ENCODE data around the gene NCKAP5. TPM values are rescaled to one million over a fixed set of nuclear protein-coding genes. Genes with fewer than 3 reads are reported as not detected.

NCKAP5 gene
- total and polyA plus RNA-seq, 2 donors (not counting 1 experiment from before 2014, with no cell fraction given) = not detected

DNA sequence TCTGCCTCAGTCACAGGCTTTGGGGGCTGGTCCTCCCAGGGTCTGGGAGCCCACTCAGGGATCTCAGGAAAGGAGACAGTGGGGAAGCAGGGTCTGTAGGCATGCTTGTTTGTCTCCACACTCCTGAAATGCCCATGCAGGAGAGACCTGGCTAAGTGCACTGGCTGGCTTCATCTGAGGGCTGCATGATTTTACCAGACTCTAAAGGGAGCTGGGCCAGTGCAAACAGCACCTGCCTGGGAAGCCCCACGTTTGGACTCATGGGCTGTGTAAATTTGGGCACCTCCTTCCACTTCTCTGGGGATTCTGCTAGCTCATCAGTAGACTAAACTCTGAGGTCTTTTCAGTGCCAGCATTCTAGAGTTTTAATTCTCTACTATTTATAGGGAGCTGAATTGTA lies 931.9 kb downstream of the NCKAP5 start:
- Histone ChIP-seq H3K4me2 (replicated peaks; ENCODE audit: low read depth, low read length, poor library complexity, severe bottlenecking) (no peak overlapping the region), H3K9me3 (ENCODE audit: control extremely low read depth in 1 of 3, control insufficient read depth in 2 of 3, insufficient read depth in 1 of 3, low read length in 2 of 3) (peaks cover 0 to 5% (median 0%) of the 10 kb centered on the region in 3 donors), H3K79me2 (ENCODE audit: control insufficient read depth, insufficient read depth, low read length) (no peaks in the 10 kb centered on the region), H2AFZ (ENCODE audit: insufficient read depth, low read depth, low read length, poor library complexity, severe bottlenecking) (no peak overlapping the region), H3K9ac (ENCODE audit: low read length) (no peak overlapping the region), H3K27me3 (replicated peaks in 1 of 4; ENCODE audit: control extremely low read depth in 1 of 4, control insufficient read depth in 3 of 4, insufficient read depth in 4 of 4, low read length in 3 of 4) (no peaks in the 10 kb centered on the region), H3K4me3 (ENCODE audit: control extremely low read depth in 1 of 5, extremely low read depth in 1 of 5, insufficient read depth in 1 of 5, low read depth in 2 of 5, low read length in 4 of 5) (no peak overlapping the region), H4K20me1 (ENCODE audit: control insufficient read depth, insufficient read depth, low read length, poor library complexity, severe bottlenecking) (no peaks in the 10 kb centered on the region), H3K27ac (ENCODE audit: low read length in 2 of 2) (no peak overlapping the region), H3K36me3 (replicated peaks in 1 of 2; ENCODE audit: control extremely low read depth in 1 of 2, control insufficient read depth in 1 of 2, extremely low read depth in 1 of 2, insufficient read depth in 2 of 2, low read length in 1 of 2) (no peaks in the 10 kb centered on the region), H3K4me1 (ENCODE audit: control insufficient read depth in 2 of 2, insufficient read depth in 2 of 2, low read length in 2 of 2) (no peaks in the 10 kb centered on the region)
- H3K9me3 Mint-ChIP-seq (ENCODE audit: insufficient read depth) = peaks cover 7% of the 10 kb centered on the region
- peaks cover 4% of the 10 kb centered on the region for H3K27me3 Mint-ChIP-seq
- intact Hi-C loops (cut with micrococcal nuclease) = no loop called here
- H3K27ac Mint-ChIP-seq = no peak overlapping the region
- ChIA-PET CTCF (no interaction called here), POLR2A (no interaction called here)
- DNase-seq (no peak), ATAC-seq (ENCODE audit: low read depth) (no peak)
- no peak overlapping the region for H3K4me3 Mint-ChIP-seq
- no peaks in the 10 kb centered on the region for H3K4me1 Mint-ChIP-seq
- WGBS (ENCODE audit: insufficient coverage) = 50% methylated on average over 1 of the region's 1 CpG
- no peak for TF ChIP-seq CTCF (IDR thresholded peaks at IDR 0.05)
- TF ChIP-seq EZH2 (IDR thresholded peaks at IDR 0.05; ENCODE audit: borderline replicate concordance, insufficient read depth, low read depth, low read length, poor library complexity, severe bottlenecking) = no peak

GRCh38 chr2:132633635-132634034 lies 934.6 kb downstream of the NCKAP5 start:
- Histone ChIP-seq H3K27me3 (replicated peaks in 1 of 4; ENCODE audit: control extremely low read depth in 1 of 4, control insufficient read depth in 3 of 4, insufficient read depth in 4 of 4, low read length in 3 of 4) (no peaks in the 10 kb centered on the region), H3K27ac (ENCODE audit: low read length in 2 of 2) (no peak overlapping the region), H3K4me2 (replicated peaks; ENCODE audit: low read depth, low read length, poor library complexity, severe bottlenecking) (no peak overlapping the region), H3K9me3 (ENCODE audit: control extremely low read depth in 1 of 3, control insufficient read depth in 2 of 3, insufficient read depth in 1 of 3, low read length in 2 of 3) (peaks cover 0 to 5% (median 0%) of the 10 kb centered on the region in 3 donors), H3K9ac (ENCODE audit: low read length) (no peak overlapping the region), H3K4me1 (ENCODE audit: control insufficient read depth in 2 of 2, insufficient read depth in 2 of 2, low read length in 2 of 2) (no peaks in the 10 kb centered on the region), H3K36me3 (replicated peaks in 1 of 2; ENCODE audit: control extremely low read depth in 1 of 2, control insufficient read depth in 1 of 2, extremely low read depth in 1 of 2, insufficient read depth in 2 of 2, low read length in 1 of 2) (no peaks in the 10 kb centered on the region), H2AFZ (ENCODE audit: insufficient read depth, low read depth, low read length, poor library complexity, severe bottlenecking) (no peak overlapping the region), H3K4me3 (ENCODE audit: control extremely low read depth in 1 of 5, extremely low read depth in 1 of 5, insufficient read depth in 1 of 5, low read depth in 2 of 5, low read length in 4 of 5) (no peak overlapping the region), H4K20me1 (ENCODE audit: control insufficient read depth, insufficient read depth, low read length, poor library complexity, severe bottlenecking) (no peaks in the 10 kb centered on the region), H3K79me2 (ENCODE audit: control insufficient read depth, insufficient read depth, low read length) (no peaks in the 10 kb centered on the region)
- peaks cover 7% of the 10 kb centered on the region for H3K9me3 Mint-ChIP-seq (ENCODE audit: insufficient read depth)
- no peak overlapping the region for H3K27ac Mint-ChIP-seq
- ChIA-PET POLR2A (no interaction called here), CTCF (no interaction called here)
- no peak for DNase-seq
- intact Hi-C loops (cut with micrococcal nuclease) = no loop called here
- H3K4me1 Mint-ChIP-seq = no peaks in the 10 kb centered on the region
- no peak for ATAC-seq (ENCODE audit: low read depth)
- WGBS (ENCODE audit: insufficient coverage) = 87% methylated on average over 2 of the region's 2 CpGs
- no peak for TF ChIP-seq EZH2 (IDR thresholded peaks at IDR 0.05; ENCODE audit: borderline replicate concordance, insufficient read depth, low read depth, low read length, poor library complexity, severe bottlenecking)
- no peak for TF ChIP-seq CTCF (IDR thresholded peaks at IDR 0.05)
- H3K4me3 Mint-ChIP-seq = no peak overlapping the region
- peaks cover 4% of the 10 kb centered on the region for H3K27me3 Mint-ChIP-seq
